T-helper 2 cell treated with Interferon-gamma antibody and Interleukin-4, amounts not matched to agents 100 ng/mL and 5 ng/mL, for 36 hours (primary cell): Measurements from ENCODE around the gene LDLRAD4. TPM values are rescaled to one million over a fixed set of nuclear protein-coding genes. Genes with fewer than 3 reads are reported as not detected.

Experiments
- intact Hi-C: fragments of 100-400 bp; cut with micrococcal nuclease; formaldehyde crosslinking; loops from one replicate; pipeline ENCODE4 v1.15.1; 2023
- total RNA-seq: library from RNA; stranded (reverse); gene quantifications from 2 replicates; pipeline ENCODE4 v1.2.3, GENCODE V29; 2022

The LDLRAD4 gene
- total RNA-seq, 1 donor from 2014 or later: 28.5 TPM

GRCh38 chr18:13397504-13398163, 179.1 kb downstream of the LDLRAD4 start:
- intact Hi-C loops: no loop called here

GRCh38 chr18:13398631-13399030, 180.1 kb downstream of the LDLRAD4 start:
- intact Hi-C loops: no loop called here

- intact Hi-C loops: no loop called here
These were observed 181.0 kb downstream of the LDLRAD4 start for GRCh38 chr18:13399511-13399910.

GRCh38 chr18:13400636-13401315, 182.2 kb downstream of the LDLRAD4 start:
- intact Hi-C loops: no loop called here

GRCh38 chr18:13401404-13401803, 182.8 kb downstream of the LDLRAD4 start:
- intact Hi-C loops: no loop called here

- intact Hi-C loops: no loop called here
These were observed 183.3 kb downstream of the LDLRAD4 start for GRCh38 chr18:13401826-13402225.

GRCh38 chr18:13403786-13404549, 185.4 kb downstream of the LDLRAD4 start:
- intact Hi-C loops: no loop called here

GRCh38 chr18:13405305-13406038, 186.9 kb downstream of the LDLRAD4 start:
- intact Hi-C loops: no loop called here

- intact Hi-C loops: no loop called here
These were observed 187.6 kb downstream of the LDLRAD4 start for GRCh38 chr18:13406049-13406615.

- intact Hi-C loops: no loop called here
These were observed 188.2 kb downstream of the LDLRAD4 start for GRCh38 chr18:13406736-13407135.

GRCh38 chr18:13407484-13407883, 188.9 kb downstream of the LDLRAD4 start:
- intact Hi-C loops: no loop called here

- intact Hi-C loops: no loop called here
These were observed 190.5 kb downstream of the LDLRAD4 start for GRCh38 chr18:13409026-13409425.

GRCh38 chr18:13409997-13410396, 191.4 kb downstream of the LDLRAD4 start:
- intact Hi-C loops: no loop called here

GRCh38 chr18:13410471-13410870, 191.9 kb downstream of the LDLRAD4 start:
- intact Hi-C loops: no loop called here

GRCh38 chr18:13412017-13412416, 193.5 kb downstream of the LDLRAD4 start:
- intact Hi-C loops: no loop called here

- intact Hi-C loops: no loop called here
These were observed 194.3 kb downstream of the LDLRAD4 start for GRCh38 chr18:13412901-13413300.

- intact Hi-C loops: no loop called here
These were observed 195.5 kb downstream of the LDLRAD4 start for GRCh38 chr18:13414102-13414501.

- intact Hi-C loops: no loop called here
These were observed 196.0 kb downstream of the LDLRAD4 start for GRCh38 chr18:13414521-13414920.

- intact Hi-C loops: no loop called here
These were observed 197.2 kb downstream of the LDLRAD4 start for GRCh38 chr18:13415736-13416135.

- intact Hi-C loops: no loop called here
These were observed 197.6 kb downstream of the LDLRAD4 start for GRCh38 chr18:13416208-13416607.

- intact Hi-C loops: no loop called here
These were observed 198.3 kb downstream of the LDLRAD4 start for GRCh38 chr18:13416848-13417247.
